ENCODE results near the gene SLC6A8.

Gene SLC6A8

DNA sequence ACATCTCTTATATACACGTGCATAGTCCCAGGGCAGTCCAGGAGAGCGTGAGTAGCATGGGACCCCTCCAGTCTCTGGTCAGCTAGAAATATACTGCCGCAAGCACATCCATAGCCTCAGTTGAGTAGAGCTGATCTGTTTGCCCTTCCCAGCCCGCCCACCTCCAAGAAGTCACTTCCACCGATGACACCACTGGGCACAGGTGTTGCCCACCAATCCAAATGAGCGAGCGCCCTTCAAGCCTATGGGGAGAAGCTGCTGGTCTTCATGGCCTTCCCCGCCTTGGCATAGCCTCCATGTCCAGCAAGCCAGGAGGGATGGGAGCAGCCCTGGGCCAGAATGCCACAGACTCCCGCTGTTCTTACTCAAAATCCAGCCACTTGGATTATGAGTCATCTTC lies 30.6 kb upstream of the SLC6A8 start:
- TF ChIP-seq, protein P1, sequence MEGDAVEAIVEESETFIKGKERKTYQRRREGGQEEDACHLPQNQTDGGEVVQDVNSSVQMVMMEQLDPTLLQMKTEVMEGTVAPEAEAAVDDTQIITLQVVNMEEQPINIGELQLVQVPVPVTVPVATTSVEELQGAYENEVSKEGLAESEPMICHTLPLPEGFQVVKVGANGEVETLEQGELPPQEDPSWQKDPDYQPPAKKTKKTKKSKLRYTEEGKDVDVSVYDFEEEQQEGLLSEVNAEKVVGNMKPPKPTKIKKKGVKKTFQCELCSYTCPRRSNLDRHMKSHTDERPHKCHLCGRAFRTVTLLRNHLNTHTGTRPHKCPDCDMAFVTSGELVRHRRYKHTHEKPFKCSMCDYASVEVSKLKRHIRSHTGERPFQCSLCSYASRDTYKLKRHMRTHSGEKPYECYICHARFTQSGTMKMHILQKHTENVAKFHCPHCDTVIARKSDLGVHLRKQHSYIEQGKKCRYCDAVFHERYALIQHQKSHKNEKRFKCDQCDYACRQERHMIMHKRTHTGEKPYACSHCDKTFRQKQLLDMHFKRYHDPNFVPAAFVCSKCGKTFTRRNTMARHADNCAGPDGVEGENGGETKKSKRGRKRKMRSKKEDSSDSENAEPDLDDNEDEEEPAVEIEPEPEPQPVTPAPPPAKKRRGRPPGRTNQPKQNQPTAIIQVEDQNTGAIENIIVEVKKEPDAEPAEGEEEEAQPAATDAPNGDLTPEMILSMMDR (IDR thresholded peaks at IDR 0.05; ENCODE audit: control insufficient read depth, extremely low read depth, insufficient read depth), result no peak
- no peak overlapping the region for H3K4me3 ChIP-seq (ENCODE audit: low read depth, low read length)
- no peak for DNase-seq (ENCODE audit: low read depth)

DNA sequence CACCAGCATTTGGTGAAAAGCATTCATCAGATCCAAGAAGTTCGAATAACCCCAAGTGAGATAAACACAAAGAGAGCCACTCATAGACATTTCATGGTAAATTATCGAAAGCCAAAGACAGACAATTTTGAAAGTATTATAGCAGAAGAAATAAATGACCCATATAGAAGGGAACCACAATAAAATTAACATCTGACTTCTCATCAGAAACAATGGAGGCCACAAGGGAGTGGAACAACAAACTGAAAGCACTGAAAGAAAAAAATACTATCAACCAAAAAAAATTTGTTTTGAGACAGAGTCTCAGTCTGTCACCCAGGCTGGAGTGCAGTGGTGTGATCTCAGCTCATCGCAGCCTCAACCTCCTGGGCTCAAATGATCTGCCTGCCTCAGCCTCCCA lies 28.5 kb upstream of the SLC6A8 start:
- TF ChIP-seq, protein P1 (IDR thresholded peaks at IDR 0.05; ENCODE audit: control insufficient read depth, extremely low read depth, insufficient read depth), result no peak
- DNase-seq (ENCODE audit: low read depth), result no peak
- no peak overlapping the region for H3K4me3 ChIP-seq (ENCODE audit: low read depth, low read length)

GRCh38 chrX:153662266-153662665 lies 25.5 kb upstream of the SLC6A8 start:
- no peak overlapping the region for H3K4me3 ChIP-seq (ENCODE audit: low read depth, low read length)
- DNase-seq (ENCODE audit: low read depth), result no peak

GRCh38 chrX:153665726-153666306 lies 21.9 kb upstream of the SLC6A8 start:
- DNase-seq (ENCODE audit: low read depth), result no peak
- no peak overlapping the region for H3K4me3 ChIP-seq (ENCODE audit: low read depth, low read length)
- TF ChIP-seq, protein P1 (IDR thresholded peaks at IDR 0.05; ENCODE audit: control insufficient read depth, extremely low read depth, insufficient read depth), result no peak

More at GRCh38 chrX:153662266-153662665, 25.5 kb upstream of the SLC6A8 start:
- TF ChIP-seq, protein P1 (IDR thresholded peaks at IDR 0.05; ENCODE audit: control insufficient read depth, extremely low read depth, insufficient read depth), result peak; percentile 30

DNA sequence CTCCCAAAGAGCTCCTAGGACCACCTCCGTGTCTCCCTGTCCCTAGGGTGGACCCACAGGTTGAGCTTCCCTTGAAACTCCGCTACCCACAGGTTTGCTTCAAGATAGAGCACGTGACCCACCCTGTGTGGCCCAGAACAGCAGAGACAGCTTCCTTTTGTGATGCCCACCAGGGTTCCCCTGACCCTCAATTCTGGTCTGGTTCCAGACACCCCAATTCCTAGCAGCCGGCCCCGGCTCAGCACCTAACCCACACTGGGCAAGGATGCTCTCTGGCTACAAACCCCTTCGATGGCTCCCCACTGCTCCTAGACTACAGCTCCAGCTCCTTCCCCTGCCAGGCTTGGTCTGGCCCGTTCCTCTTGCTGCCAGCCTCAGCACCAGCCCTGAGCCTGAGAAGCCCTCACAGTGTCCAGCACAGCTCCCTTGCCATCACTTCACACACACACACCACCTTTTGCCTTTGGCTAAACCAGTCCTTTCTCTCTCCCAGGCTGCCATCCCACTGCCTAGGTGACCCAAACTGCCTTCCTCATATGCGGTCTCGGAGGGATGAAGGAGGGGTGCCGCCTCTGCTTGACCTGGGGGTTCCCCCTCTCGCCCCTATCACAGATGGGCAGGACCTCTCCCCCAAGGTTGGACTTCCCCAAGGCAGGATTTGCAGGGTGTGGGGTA lies 20.3 kb upstream of the SLC6A8 start:
- no peak for DNase-seq (ENCODE audit: low read depth)
- H3K4me3 ChIP-seq (ENCODE audit: low read depth, low read length), result peak overlapping the region; percentile 13; the same call in 1 of the 2 replicates
- TF ChIP-seq, protein P1 (IDR thresholded peaks at IDR 0.05; ENCODE audit: control insufficient read depth, extremely low read depth, insufficient read depth), result no peak

GRCh38 chrX:153667956-153668396 lies 19.8 kb upstream of the SLC6A8 start:
- peak; percentile 65 for DNase-seq (ENCODE audit: low read depth)
- H3K4me3 ChIP-seq (ENCODE audit: low read depth, low read length), result no peak overlapping the region
- TF ChIP-seq, protein P1 (IDR thresholded peaks at IDR 0.05; ENCODE audit: control insufficient read depth, extremely low read depth, insufficient read depth), result peak; percentile 79
